HG02981 (cell line): ENCODE results near the gene PLGRKT.
A peak's percentile ranks its signal among the peaks of the same experiment; 100 is the strongest.
"Not testable (repeated sequence)": the region's sequence is repeated elsewhere in the genome, so short reads cannot be mapped to it uniquely, and the experiment has no call there.

ENCODE experiments used
- ATAC-seq: cut with Tn5 transposase; IDR thresholded peaks from one replicate; pipeline ENCODE4 v1.9.1; 2021; ENCODE audit warnings: mild to moderate bottlenecking, moderate library complexity; ENCODE audit not compliant: unreplicated experiment

PLGRKT gene

DNA sequence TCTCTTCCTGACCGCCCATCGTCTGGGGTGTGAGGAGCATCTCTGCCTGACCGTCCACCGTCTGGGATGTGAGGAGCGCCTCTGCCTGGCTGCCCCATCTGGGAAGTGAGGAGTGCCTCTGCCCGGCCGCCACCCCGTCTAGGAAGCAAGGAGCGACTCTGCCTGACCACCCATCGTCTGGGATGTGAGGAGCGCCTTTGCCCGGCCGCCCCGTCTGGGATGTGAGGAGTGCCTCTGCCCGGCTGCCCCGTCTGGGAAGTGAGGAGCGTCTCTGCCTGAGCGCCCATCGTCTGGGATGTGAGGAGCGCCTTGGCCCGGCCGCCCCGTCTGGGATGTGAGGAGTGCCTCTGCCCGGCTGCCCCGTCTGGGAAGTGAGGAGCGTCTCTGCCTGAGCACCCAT lies 4.4 kb downstream of the PLGRKT start:
- ATAC-seq, result not testable (repeated sequence)

DNA sequence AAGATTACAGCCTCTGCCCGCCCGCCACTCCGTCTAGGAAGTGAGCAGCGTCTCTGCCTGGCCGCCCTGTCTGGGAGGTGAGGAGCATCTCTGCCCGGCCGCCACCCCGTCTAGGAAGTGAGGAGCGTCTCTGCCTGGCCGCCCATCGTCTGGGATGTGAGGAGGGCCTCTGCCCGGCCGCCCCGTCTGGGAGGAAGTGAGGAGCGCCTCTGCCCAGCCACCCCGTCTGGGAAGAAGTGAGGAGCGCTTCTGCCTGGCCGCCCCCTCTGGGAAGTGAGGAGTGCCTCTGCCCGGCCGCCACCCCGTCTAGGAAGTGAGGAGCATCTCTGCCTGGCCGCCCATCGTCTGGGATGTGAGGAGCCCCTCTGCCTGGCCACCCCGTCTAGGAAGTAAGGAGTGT lies 4.8 kb downstream of the PLGRKT start:
- ATAC-seq, result not testable (repeated sequence)

DNA sequence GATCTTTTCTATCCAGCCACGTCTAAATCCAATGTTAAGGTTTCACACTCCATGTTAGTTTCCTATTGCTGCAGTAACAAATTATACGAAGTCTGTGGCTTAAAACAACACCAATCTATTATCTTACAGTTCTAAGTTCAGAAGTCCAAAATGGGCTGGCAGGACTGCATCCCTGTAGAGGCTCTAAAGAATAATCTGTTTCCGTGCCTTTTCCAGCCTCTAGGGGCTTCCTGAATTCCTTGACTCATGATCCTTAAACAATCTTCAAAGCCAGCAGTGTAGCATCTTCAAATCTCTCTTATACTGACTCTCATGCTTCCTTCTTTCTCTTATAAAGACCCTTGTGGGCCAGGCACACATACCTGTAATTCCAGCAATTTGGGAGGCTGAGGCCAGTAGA lies 6.8 kb downstream of the PLGRKT start:
- no peak for ATAC-seq

DNA sequence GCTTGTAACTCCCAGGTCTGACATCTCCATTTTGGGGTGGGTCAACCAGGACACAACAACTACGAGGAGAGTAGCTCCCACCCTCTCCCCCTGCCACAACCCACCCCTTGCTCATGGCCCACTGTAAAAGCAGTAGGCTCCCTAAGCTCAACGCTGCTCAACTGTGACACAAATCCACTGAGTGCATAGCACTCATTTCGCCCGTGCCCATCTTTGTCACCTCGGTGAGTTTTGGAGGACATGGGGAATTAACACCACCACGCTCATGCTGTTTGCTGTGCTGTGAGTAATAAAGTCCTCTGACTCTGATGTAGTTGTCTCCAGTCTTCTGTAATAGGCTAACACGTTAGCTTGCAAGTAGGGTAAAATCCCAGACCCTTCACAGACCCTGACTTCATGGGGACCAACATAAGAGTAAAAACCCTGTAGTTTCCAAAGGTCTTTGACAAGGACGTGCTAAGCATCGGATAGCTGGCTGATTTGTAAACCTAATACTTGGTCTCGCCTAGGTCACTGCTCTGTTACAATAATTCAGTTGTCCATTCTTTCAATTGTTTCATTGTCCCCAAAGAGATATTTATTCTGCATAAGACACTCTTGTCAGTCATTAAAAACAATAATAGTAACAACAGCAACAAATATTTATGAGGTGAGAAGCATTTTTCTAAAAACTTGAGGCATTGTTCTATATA lies 7.7 kb downstream of the PLGRKT start:
- no peak for ATAC-seq

DNA sequence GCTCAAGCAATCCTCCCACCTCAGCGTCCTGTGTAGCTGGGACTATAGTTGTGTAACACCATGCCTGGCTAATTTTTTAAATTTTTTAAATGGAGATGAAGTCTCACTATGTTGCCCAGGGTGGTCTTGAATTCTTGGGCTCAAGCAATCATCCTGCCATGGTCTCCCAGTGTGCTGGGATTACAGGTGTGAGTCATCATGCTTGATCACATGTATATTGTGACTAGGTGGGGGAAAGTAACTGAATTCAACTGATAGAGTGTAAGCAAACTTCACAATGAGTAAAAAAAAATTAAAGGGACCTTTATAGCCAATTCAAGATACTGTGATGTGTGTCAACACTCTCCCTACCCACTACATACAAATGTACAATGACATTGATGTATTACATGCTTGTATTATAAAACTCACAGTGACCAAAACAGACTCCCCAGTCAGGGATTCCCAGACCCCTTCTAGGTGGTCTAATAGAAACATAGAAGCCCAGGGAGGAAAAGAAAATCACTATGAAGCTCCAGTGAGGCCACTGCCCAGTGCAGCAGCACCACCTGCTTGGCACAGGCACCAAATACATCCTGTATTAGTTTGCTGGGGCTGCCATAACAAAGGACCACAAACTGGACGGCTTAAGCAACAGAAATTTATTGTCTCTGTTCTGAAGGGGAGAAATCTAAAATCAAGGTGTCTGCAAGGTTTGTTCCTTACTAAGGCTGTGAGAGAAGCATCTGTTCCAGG lies 8.8 kb downstream of the PLGRKT start:
- ATAC-seq, result no peak

DNA sequence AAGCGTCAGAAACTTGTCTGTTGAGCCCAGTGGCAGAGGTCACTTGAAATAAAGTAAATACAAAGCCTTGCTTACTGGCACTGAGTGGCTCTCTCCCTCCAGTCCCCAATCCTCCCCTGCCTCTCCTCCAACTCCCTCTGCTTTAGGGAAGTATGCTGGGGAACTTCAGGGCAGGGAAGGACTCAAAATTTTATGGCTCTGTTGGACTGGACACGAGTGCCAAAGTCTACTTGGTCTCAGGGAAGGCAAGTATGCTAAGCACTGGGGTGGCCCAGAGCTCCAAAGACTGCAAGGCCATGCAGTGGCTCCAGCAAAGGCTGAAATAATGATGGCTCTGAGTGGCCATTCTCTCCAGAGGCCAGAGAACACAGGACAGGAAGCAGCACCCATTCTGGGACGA lies 9.6 kb downstream of the PLGRKT start:
- ATAC-seq, result no peak

DNA sequence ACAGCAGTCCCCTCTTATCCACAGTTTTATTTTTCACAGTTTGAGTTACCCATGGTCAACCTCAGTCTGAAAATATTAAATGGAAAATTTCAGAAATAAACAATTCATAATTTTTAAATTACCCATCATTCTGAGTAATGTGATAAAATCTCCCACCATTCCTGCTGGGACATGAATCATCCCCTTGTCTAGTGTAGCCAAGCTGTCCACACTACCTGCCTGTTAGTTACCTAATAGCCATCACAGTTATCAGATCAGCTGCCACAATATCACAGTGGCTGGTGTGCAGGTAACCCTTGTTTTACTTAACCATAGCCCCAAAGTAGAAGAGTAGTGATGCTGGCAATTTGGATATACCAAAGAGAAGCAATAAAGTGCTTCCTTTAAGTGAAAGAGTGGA lies 10.7 kb downstream of the PLGRKT start:
- ATAC-seq, result no peak

DNA sequence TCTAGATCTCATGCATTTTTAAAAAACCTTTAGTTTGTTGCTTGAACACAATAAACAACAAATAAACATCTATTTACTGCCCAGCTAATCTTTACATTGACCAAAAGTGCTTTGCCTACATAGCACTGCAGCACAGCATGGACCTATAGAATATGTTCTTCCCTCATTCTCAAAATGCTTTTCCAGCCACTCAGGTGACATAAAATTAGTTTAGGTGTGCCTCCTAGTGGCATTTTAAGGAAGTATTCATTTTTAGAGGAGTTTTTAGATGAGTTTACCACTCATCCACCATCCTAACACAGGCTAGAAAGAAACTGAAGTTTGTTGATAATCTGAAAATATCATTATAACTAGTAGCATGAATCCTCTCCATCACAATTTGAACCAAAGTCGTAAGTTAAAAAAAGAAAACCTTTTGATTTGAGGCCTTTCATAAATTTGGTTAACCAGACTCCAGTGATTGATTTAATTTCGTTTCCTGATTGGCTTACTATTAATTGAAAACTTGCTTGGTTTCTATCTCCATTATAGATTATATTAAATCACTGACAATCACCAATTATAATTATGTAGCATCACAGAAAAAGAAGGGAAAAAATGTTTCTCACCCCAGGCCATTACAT lies 12.6 kb downstream of the PLGRKT start:
- no peak for ATAC-seq

DNA sequence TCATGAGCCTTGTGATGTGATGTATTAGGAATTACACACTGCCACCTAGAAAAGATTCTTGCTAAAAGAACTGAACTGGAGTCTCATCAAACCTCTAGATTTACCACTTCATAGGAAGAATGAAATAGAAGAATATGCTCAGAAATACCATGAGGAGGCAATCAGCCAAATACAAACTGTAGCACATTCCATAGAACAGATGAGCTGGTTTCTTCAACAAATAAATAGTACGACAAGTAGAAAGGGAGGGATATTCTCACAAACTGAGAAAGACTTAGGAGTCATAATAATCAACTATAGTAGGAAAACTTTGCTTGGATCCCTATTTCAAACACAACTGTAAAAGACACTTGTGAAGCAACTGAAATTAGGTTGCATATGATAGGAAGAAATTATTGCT lies 15.4 kb downstream of the PLGRKT start:
- ATAC-seq, result no peak

DNA sequence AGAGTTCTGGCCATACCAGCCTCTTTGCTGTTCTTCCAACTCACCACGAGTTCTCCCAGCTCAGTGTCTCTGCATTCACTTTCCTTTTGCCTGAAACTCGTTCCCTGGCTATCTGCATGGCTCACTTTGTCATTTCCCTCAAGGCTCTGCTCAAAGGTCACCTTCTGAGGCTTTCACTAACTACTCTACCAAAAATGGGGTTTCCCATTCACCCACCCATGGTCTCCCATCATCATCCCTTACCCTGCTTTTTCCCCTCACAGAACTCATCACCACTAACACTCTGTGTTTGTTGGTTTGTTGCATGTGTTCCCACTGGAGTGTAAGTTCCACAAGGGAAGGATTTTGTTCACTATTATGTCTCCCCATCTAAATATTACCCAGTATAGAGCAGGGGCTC lies 16.6 kb downstream of the PLGRKT start:
- ATAC-seq, result no peak

DNA sequence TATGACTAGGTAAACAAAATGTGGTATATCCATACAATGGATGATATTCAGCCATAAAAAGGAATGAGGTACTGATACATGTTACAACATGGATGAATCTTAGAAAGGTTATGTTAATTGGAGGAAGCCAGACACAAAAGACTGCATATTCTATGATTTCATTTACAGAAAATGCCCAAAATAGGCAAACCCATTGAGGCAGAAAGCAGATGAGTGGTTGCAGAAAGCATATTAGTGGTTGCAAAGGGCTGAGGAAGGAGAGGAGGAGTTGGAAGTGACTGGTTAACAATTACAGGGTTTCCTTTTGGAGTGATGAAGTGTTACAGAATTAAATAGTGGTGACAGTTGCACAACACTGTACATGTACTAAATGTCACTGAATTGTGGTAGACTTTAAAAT lies 17.7 kb downstream of the PLGRKT start:
- no peak for ATAC-seq

DNA sequence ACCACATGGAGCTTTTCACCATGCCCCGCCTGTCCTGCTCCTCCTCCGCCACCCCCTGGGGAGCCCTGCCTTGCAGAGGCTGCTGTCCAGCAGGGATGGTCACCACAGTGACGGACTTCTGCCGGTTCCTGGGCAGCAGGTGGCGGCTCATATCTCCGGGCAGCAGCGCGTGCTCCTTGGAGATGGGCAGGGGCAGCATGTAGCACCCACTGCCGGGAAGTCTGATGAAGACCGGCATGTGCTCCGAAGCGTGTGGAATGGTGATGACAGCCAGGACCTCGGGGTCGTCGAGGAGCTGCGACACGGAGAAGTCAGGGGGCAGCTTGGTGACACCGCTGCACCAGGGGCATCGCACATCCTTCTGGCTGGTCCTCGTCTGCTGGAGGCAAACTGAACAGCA lies 19.2 kb downstream of the PLGRKT start:
- ATAC-seq, result no peak

DNA sequence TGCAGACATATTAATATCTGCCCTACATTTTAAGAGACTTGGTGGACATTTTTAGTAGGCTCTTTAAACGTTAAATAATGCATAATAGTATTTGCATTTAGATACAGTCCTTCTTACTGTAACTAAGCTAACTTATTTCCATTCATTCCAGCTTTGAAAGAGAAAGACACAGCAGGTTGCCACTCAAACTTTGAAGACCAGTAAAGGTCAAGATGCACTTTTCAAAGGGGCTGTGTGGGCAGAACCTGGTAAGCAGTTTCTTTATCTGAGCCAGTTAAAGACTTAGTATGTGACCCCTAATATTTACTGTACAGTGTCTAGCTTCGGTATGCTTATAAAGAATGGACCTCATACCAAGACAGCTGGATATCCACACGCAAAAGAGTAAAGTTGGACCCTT lies 20.8 kb downstream of the PLGRKT start:
- ATAC-seq, result no peak

DNA sequence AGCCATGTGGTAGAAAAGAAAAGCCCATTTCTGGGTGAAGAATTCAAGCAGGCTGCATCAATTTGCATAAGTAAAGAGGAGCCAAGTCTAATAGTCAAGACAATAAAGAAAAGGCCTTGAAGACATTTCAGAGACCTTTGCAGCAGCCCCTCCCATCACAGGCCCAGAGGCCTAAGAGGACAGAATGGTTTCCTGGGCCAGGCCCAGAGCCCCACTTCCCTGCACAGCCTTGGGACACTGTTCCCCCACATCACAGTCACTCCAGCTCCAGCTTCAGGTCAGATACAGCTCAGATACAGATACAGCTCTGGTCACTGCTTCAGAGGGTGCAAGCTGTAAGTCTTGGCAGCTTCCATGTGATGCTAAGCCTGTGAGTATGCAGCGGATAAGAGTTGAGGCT lies 29.1 kb downstream of the PLGRKT start:
- ATAC-seq, result no peak

DNA sequence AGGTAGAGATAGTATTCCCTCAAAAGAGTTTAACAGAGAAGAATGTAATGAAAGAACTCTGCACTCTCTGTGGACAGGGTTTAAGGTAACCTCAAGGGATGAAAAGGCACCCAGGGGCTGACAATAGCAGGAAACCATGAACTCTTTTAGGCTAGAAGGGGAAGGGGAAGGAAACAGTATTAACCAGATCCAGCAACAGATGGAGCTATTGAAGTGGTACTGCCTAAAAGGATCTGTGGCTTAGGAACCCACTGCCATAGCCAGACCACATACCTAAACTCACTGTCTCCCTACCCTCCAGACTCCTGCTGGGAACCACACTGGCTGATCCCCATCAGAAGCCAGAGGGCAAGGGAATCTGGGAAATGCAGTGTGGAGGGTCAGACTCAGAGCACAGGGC lies 35.5 kb downstream of the PLGRKT start:
- no peak for ATAC-seq

DNA sequence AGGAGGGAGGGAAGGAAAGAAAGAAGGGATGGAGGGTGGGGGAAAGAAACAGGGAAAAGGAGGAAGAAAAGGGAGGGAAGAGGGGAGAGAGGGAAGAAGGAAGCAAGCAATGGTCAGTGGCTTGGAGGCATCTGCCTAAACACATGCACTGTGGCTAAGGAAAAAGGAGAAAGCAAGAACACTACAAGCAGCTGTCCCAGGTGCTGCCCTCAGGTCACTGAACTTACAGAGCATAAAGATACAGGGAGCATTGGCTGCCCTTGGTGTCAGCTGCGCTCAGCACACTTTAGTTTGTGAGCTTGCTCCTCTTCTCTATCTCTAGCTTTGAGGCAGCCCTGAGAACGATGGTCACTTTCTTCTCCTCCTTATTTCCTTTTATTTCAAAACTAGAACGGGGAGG lies 40.2 kb downstream of the PLGRKT start:
- ATAC-seq, result not testable (repeated sequence)

DNA sequence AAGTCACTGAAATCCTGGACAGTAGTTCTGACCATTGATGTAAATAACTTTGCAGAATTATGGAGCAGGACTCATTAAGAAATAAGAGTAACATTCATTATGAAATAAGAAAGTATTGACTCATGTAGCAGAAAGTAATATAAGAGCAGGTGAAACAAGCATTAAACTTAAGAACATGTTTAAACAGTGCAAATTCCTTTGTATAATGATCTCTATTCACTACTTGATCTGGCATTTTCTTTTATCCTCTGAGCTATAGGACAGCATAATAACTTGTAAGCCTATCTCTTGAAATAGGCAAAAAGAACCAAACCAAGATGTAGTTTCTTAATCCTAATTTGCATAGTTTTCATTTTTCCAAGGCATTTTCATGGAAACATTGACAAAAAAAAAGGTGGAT lies 42.3 kb downstream of the PLGRKT start:
- ATAC-seq, result no peak

DNA sequence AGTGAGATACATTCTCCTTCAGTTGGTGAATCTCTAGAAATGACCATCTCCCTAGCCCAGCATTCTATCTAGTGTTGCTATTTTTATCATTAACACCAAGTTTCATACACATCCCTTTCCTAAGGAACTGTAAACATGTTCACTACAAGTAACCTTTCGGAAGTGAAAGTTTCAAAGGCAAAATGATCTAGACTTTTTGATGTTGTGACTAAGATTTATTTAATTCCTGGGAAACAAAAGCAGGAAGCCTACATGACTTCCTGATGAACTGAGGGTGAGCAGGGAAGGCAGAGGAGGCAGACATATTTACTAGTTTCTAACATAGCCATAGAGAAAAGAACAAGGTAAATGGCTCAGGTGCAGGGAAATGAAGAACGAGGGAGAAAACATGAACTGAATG lies 43.7 kb downstream of the PLGRKT start:
- not testable (repeated sequence) for ATAC-seq

DNA sequence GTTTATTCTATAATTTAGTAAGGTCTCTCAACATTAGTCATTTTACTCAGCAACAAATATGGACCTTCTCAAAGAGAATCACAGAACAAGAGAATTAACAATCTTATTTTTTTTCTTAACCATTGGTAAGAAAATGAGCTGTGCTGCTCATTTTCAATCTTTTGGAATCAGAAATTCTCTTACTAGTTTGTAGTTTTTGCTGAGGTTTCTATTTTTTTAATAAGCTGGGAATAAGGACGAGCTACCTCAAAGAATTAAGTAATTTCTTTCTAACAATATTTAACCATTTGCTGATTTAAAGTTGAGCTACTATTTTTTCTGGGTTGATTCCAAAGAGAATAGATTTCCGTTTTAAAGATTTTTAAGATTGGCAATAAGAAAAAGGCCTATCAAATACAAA lies 44.2 kb downstream of the PLGRKT start:
- ATAC-seq, result no peak

DNA sequence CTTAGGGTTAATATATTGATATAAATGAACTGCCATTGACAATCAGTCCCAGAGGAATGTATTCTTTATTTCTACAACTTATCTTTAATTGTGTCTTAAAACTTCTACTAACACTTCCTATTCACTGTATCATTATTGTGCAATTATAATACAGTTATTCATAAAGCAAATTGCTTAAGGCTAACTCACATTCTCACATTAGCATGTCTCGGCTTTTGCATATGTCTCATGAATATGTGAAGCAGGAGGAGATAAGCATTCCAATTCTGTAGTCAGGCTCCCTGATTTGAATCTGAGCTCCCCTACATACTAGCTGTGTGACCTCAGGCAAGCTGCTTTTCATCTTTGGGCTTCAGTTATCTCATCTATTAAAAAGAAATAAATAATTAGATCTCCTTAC lies 45.4 kb downstream of the PLGRKT start:
- ATAC-seq, result no peak

DNA sequence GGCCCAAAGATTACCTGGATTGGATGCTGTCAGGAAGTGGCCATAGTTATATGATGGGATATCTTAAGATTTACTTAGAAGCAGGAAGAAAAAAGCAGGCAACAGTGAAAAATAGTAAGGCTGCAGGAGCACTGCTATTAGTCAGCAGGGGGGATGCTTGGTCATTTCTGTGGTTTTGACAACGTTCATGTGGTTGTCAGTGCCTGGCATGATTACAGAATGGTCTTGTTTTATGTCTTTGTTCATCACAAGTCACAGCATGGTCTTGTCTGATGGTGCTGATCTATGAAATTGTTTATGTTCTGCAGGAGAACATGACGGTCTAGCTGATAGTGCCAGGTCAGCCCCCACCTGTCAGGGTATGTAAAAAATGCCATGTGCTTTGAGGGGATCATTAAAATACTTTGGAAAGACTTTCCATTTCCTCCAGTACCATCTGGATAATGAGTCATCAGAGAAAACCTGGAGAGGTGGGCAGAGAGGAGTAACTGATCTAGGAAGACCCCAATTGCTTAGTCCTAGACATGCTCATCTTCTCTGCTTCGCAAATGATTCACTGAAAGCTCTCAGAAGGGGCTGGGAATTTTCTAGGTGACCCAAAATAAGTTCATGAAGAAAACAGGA lies 48.5 kb downstream of the PLGRKT start:
- peak; percentile 53 for ATAC-seq
